Hepatocyte (in vitro differentiated cells): ENCODE data around the gene FAM53B. TPM values are rescaled to one million over a fixed set of nuclear protein-coding genes. Genes with fewer than 3 reads are reported as not detected.

Experiments used
- DNase-seq: peaks from one replicate; pipeline ENCODE4 v3.0.0-alpha.2; 2016; ENCODE audit warnings: low spot score
- H2AFZ ChIP-seq: fragments of 200-600 bp; sonication (generic); 2 replicates; pipeline ENCODE4 v1.6.0; 2016; ENCODE audit warnings: antibody characterized with exemption, mild to moderate bottlenecking
- H3K27ac ChIP-seq: fragments of 200-600 bp; sonication (generic); 2 replicates; pipeline ENCODE4 v1.5.1; 2016; ENCODE audit warnings: mild to moderate bottlenecking
- H3K27me3 ChIP-seq: fragments of 200-600 bp; sonication (generic); 2 replicates; pipeline ENCODE4 v1.6.1; 2016
- H3K36me3 ChIP-seq: fragments of 200-600 bp; sonication (generic); replicated peaks from 2 replicates; pipeline ENCODE4 v1.5.1; 2016; ENCODE audit warnings: low read depth; ENCODE audit not compliant: insufficient read depth
- H3K4me1 ChIP-seq: fragments of 200-600 bp; sonication (generic); 2 replicates; pipeline ENCODE4 v1.5.1; 2016; ENCODE audit warnings: mild to moderate bottlenecking, moderate library complexity; ENCODE audit not compliant: insufficient read depth
- H3K4me2 ChIP-seq: fragments of 200-600 bp; sonication (generic); 2 replicates; pipeline ENCODE4 v1.6.0; 2016
- H3K4me3 ChIP-seq: fragments of 200-600 bp; sonication (generic); 2 replicates; pipeline ENCODE4 v1.5.1; 2016; ENCODE audit warnings: mild to moderate bottlenecking
- H3K79me2 ChIP-seq: fragments of 200-600 bp; sonication (generic); 2 replicates; pipeline ENCODE4 v1.6.0; 2017; ENCODE audit warnings: mild to moderate bottlenecking
- H3K9me2 ChIP-seq: fragments of 200-600 bp; sonication (generic); replicated peaks from 2 replicates; pipeline ENCODE4 v1.6.0; 2017; ENCODE audit warnings: mild to moderate bottlenecking; ENCODE audit not compliant: insufficient read depth
- H3K9me3 ChIP-seq: fragments of 200-600 bp; sonication (generic); 2 replicates; pipeline ENCODE4 v1.5.1; 2016; ENCODE audit warnings: low read depth, mild to moderate bottlenecking
- H4K20me1 ChIP-seq: fragments of 200-600 bp; sonication (generic); 2 replicates; pipeline ENCODE4 v1.6.0; 2016; ENCODE audit warnings: mild to moderate bottlenecking; ENCODE audit not compliant: insufficient read depth, poor library complexity, severe bottlenecking
- EZH2 ChIP-seq: fragments of 200-600 bp; sonication (generic); IDR thresholded peaks from 2 replicates; pipeline ENCODE4 v1.6.1; 2016; ENCODE audit warnings: antibody characterized with exemption, mild to moderate bottlenecking, borderline replicate concordance
- EZH2phosphoT487 ChIP-seq: fragments of 200-600 bp; sonication (generic); IDR thresholded peaks from one replicate; pipeline ENCODE4 v1.6.1; 2018; ENCODE audit warnings: antibody characterized with exemption, mild to moderate bottlenecking, low read depth, moderate library complexity; ENCODE audit not compliant: unreplicated experiment, severe bottlenecking
- WGBS: methylation state at CpG from one replicate; pipeline ENCODE4 v1.1.6; 2016; ENCODE audit warnings: low lambda C conversion rate; ENCODE audit errors: missing lambda C conversion rate; 5-methylcytosine and 5-hydroxymethylcytosine counted together
- polyA plus RNA-seq: library from polyadenylated mRNA; unstranded; fragments of >200 nt; fragmentation: Nextera tagmentation; extraction: Ambion mirVana; gene quantifications from 2 replicates; pipeline ENCODE4 v1.2.1, GENCODE V29; 2016
- total RNA-seq: library from RNA; depleted of rRNA; stranded (reverse); fragments of >200 nt; gene quantifications from 2 replicates; pipeline ENCODE4 v1.2.3, GENCODE V29; 2014
- TF ChIP-seq, protein P1 (sequence below): fragments of 200-600 bp; sonication (generic); IDR thresholded peaks from 2 replicates; pipeline ENCODE4 v1.5.1; 2016; ENCODE audit warnings: antibody characterized with exemption, mild to moderate bottlenecking; ENCODE audit not compliant: poor library complexity

FAM53B gene
- total and polyA plus RNA-seq, 2 experiments from 2014 or later: 10.3 to 23.6 TPM

- H3K27ac ChIP-seq: no peak overlapping the region
- 95% methylated on average over 11 of the region's 11 CpGs for WGBS
- H4K20me1 ChIP-seq: peaks cover 7% of the 10 kb centered on the region
These were observed 80.3 kb downstream of the FAM53B start for GRCh38 chr10:124663766-124664360.

DNA sequence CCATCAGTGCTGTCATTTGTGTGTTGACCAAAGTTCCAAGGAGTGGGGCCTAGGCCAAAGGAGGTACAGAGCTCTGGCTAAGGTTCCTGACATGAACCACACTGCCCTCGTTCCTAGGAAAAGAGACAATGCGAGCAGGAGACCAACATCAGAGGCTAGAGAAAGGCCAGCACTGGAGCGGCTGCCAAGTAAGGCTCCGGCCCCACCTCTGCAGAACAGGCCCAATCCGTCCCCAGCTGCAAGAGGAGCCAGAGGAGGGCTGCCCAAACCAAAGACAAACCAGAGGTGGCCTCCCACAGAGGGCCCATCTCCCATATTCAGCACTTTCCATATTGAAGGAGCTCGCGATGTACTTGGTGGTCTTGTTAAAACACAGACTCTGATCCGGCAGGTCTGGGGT lies 81.0 kb downstream of the FAM53B start:
- 94% methylated on average over 8 of the region's 8 CpGs for WGBS
- Histone ChIP-seq H3K9me2 (no peaks in the 10 kb centered on the region), H3K27me3 (no peaks in the 10 kb centered on the region), H3K4me3 (no peak overlapping the region), H3K27ac (no peak overlapping the region), H3K4me2 (no peak overlapping the region), H3K79me2 (peaks cover 55% of the 10 kb centered on the region), H3K4me1 (peaks cover 18% of the 10 kb centered on the region), H3K9me3 (no peaks in the 10 kb centered on the region), H4K20me1 (peaks cover 4% of the 10 kb centered on the region), H2AFZ (no peak overlapping the region), H3K36me3 (no peaks in the 10 kb centered on the region)
- TF ChIP-seq EZH2: no peak
- TF ChIP-seq EZH2phosphoT487: no peak
- TF ChIP-seq, protein P1, sequence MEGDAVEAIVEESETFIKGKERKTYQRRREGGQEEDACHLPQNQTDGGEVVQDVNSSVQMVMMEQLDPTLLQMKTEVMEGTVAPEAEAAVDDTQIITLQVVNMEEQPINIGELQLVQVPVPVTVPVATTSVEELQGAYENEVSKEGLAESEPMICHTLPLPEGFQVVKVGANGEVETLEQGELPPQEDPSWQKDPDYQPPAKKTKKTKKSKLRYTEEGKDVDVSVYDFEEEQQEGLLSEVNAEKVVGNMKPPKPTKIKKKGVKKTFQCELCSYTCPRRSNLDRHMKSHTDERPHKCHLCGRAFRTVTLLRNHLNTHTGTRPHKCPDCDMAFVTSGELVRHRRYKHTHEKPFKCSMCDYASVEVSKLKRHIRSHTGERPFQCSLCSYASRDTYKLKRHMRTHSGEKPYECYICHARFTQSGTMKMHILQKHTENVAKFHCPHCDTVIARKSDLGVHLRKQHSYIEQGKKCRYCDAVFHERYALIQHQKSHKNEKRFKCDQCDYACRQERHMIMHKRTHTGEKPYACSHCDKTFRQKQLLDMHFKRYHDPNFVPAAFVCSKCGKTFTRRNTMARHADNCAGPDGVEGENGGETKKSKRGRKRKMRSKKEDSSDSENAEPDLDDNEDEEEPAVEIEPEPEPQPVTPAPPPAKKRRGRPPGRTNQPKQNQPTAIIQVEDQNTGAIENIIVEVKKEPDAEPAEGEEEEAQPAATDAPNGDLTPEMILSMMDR: no peak
- DNase-seq: no peak

More at GRCh38 chr10:124663766-124664360, 80.3 kb downstream of the FAM53B start:
- Histone ChIP-seq H2AFZ (no peak overlapping the region), H3K36me3 (no peaks in the 10 kb centered on the region), H3K4me2 (no peak overlapping the region), H3K79me2 (peaks cover 55% of the 10 kb centered on the region), H3K9me2 (no peaks in the 10 kb centered on the region), H3K9me3 (no peaks in the 10 kb centered on the region), H3K4me3 (no peak overlapping the region), H3K27me3 (no peaks in the 10 kb centered on the region), H3K4me1 (peaks cover 21% of the 10 kb centered on the region)
- TF ChIP-seq EZH2phosphoT487 (no peak), EZH2 (no peak)
- TF ChIP-seq, protein P1: no peak
- no peak for DNase-seq

DNA sequence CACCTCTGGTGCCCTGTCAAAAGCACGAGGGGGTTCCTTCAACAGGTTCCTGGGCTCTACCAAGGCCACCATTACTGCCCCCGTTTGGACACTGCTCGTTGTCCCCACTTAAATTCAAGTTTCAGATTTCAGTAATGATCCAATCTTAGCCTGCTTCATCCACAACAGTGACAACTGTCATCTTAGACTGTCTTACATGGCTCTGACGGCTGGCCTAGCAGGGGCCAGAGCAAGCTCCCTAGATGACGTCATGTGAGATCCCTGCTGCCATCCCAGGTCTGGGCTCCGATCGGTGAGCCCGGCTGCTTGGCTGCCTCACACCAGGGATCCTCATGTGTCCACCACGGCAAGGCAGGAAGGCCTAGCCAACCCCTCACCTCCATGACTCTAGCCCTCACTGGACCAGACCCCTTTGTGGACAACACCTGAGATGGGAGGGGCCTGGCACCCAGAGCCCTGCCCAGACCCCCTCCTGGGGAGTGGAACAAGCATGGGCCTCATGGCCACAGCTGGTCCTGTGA lies 82.5 kb downstream of the FAM53B start:
- no peak overlapping the region for H3K4me3 ChIP-seq

More for the DNA sequence above, 82.5 kb downstream of the FAM53B start:
- Histone ChIP-seq H3K9me3 (no peaks in the 10 kb centered on the region), H2AFZ (no peak overlapping the region), H3K79me2 (peaks cover 44% of the 10 kb centered on the region), H3K4me2 (no peak overlapping the region), H3K4me1 (peaks cover 9% of the 10 kb centered on the region), H3K27ac (no peak overlapping the region), H4K20me1 (no peaks in the 10 kb centered on the region), H3K36me3 (no peaks in the 10 kb centered on the region), H3K27me3 (no peaks in the 10 kb centered on the region), H3K9me2 (no peaks in the 10 kb centered on the region)
- WGBS: 93% methylated on average over 9 of the region's 9 CpGs
- no peak for DNase-seq
- TF ChIP-seq EZH2 (no peak), EZH2phosphoT487 (no peak)
- TF ChIP-seq, protein P1: no peak
